HFF-Myc (cell line): ENCODE measurements around the gene CABS1.

Experiments used
- DNase-seq: peaks from one replicate; pipeline ENCODE4 v3.0.0-alpha.2; 2011; ENCODE audit warnings: low read depth; ENCODE audit errors: extremely low read depth
- H3K4me3 ChIP-seq: replicated peaks from 2 replicates; pipeline ENCODE4 v1.5.1; 2011; ENCODE audit warnings: low read depth, mild to moderate bottlenecking, control low read depth, low read length
- TF ChIP-seq, protein P1 (sequence below): IDR thresholded peaks from 2 replicates; pipeline ENCODE4 v1.5.1; 2012; ENCODE audit warnings: mild to moderate bottlenecking, low read depth, low read length, control low read depth; ENCODE audit errors: missing control alignments

Gene CABS1

DNA sequence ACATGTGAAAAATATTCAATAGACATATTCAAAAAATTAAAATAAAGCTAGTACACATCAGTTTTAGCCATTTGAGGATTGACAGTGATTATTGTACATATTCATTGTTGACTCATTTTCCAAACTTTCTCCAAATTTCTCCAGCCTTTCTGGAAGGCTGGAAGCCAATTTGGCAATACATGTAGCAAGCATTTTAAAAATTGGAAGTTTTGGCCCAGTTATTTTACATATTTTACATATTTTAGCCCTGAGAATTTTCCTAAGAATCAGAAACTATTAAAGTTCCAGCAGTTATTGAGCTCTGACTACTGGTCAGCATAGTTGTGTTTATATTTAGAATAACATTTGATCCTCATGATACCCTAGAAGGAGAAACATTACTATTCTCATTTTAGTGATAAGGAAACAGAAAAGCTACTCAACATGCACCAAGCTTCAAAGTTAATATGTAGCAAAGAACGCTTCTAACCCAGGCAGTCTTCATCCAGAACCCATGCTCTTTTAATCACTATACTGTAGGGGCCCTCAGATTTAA is 3.2 kb downstream of the CABS1 start:
- no peak overlapping the region for H3K4me3 ChIP-seq
- TF ChIP-seq, protein P1, sequence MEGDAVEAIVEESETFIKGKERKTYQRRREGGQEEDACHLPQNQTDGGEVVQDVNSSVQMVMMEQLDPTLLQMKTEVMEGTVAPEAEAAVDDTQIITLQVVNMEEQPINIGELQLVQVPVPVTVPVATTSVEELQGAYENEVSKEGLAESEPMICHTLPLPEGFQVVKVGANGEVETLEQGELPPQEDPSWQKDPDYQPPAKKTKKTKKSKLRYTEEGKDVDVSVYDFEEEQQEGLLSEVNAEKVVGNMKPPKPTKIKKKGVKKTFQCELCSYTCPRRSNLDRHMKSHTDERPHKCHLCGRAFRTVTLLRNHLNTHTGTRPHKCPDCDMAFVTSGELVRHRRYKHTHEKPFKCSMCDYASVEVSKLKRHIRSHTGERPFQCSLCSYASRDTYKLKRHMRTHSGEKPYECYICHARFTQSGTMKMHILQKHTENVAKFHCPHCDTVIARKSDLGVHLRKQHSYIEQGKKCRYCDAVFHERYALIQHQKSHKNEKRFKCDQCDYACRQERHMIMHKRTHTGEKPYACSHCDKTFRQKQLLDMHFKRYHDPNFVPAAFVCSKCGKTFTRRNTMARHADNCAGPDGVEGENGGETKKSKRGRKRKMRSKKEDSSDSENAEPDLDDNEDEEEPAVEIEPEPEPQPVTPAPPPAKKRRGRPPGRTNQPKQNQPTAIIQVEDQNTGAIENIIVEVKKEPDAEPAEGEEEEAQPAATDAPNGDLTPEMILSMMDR = no peak
- no peak for DNase-seq

DNA sequence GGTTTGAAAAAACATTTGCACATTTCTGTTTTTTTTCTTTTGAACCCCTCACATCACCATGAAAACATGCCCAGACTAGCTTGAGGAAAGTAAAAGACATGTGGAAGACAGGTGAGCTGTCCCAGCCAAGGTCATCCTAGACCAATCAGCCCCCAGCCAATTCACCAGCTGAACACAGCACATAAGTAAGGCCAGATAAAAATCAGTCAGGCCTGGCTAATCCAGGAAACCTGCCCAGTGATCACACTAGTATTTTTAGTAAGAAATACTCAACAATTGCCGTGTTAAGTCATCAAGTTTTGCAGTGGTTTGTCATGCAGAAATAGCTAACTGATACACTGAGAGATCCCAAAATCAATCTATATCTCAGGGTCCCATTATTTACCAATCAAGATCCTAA is 21.4 kb downstream of the CABS1 start:
- no peak for DNase-seq
- TF ChIP-seq, protein P1 = no peak
- no peak overlapping the region for H3K4me3 ChIP-seq

- TF ChIP-seq, protein P1 = no peak
- H3K4me3 ChIP-seq = no peak overlapping the region
- DNase-seq = no peak
Measured at GRCh38 chr4:70359115-70359661, 24.4 kb downstream of the CABS1 start.

- TF ChIP-seq, protein P1 = no peak
- no peak within 1 kb of the TSS for H3K4me3 ChIP-seq
- no peak for DNase-seq
Measured at GRCh38 chr4:70360460-70360859, 25.7 kb downstream of the CABS1 start, which contains the start of gene SMR3A. Gene SMR3A (plus strand): TSS chr4:70360760. CDS start chr4:70362116, 1,356 bp downstream.

GRCh38 chr4:70364002-70364401 is 29.2 kb downstream of the CABS1 start:
- DNase-seq = no peak
- no peak overlapping the region for H3K4me3 ChIP-seq
- TF ChIP-seq, protein P1 = no peak

DNA sequence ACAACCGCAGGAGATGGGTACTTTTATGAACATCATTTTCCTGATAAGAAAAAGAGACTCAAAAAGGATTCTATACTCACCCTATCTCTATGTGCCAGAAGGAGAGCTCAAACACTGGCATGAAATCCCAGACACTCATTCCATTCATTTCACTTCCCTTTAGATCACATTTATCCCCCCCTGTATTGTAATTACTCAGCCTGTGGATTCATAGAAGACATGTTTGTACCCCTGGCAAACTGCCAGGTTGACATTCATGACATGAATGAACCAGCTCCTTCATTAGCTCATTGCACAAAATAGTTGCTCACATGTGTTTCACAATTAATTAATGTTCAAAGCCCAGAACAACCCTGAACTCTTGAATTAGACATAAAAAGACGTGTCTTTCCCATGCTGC is 30.7 kb downstream of the CABS1 start:
- TF ChIP-seq, protein P1 = no peak
- no peak for DNase-seq
- H3K4me3 ChIP-seq = no peak overlapping the region

DNA sequence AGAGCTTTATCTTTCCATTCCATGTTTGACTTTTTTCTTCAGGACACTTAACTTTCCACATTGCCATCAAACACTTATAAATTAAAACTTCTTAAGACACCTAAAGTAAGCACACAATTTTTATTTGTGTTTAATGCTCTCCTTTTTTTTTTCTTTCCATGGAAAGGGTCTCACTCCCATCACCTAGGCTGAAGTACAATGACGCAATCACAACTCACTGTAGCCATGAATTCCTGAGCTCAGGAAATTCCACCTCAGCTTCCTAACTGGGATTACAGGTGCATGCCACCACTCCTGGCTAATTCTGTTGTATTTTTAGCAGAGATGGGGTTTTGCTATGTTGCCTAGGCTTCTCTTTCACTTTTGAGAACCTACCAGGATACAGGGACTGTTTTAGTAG is 33.0 kb downstream of the CABS1 start:
- no peak for DNase-seq
- TF ChIP-seq, protein P1 = no peak
- no peak overlapping the region for H3K4me3 ChIP-seq
